ENCODE data around the gene KCNT1. TPM values are rescaled to one million over a fixed set of nuclear protein-coding genes. Genes with fewer than 3 reads are reported as not detected.

Gene KCNT1
- polyA plus RNA-seq, 2 of the 4 experiments (the other 2 are of a cell fraction), result not detected

DNA sequence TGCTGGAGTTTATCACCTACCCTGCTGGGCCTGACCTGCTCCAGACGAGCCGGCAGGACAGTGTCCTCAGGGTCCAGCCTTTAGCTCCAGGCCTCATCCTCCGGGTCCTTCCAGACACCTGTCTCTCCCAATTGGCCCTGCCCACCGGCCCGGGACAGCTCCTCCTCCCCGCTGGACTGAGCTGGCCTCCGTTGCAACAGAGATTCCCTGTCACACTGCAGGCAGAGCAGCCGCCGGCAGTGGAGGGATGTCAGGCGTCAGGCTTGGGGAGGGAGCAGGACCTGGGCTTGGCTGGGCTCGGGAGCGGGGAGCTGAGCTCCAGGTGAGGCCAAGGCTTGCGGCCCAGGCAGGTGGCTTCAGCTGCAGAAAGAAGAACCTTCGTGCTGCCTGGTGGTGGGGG lies 1.7 kb downstream of the KCNT1 start:
- ATAC-seq (no peak), FAIRE-seq (no peak)

DNA sequence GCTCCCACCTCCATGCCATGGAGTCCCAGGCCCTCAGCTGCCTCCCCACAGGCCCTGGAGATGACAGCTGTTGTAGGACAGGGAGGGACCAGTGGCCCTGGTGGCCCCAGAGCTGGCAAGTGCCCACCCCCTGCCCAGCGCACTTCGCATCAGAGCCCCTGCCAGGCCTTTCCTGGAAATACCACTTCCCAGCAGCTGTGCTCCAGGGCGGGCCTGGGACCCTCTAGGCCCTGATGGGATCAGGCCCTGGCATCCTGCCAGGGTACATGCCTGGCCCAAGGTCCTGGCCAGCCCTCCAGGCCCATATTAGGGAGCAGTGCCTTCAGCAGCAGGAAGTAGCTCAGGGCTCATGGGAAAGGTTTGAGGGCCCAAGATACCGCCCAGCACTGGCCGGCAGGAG lies 2.5 kb downstream of the KCNT1 start:
- ChIA-PET CTCF (interaction anchor here (0.7 to 1.8 kb wide), 6 partner anchors 11 to 434 kb away, joined by 3 to 7 read pairs (median 3); no protein-coding TSS in a partner anchor), POLR2A (no interaction called here)
- no peak for ATAC-seq
- H3K4me3 ChIP-seq, result no peak overlapping the region
- TF ChIP-seq RARB (CRISPR knock-in tag; IDR thresholded peaks at IDR 0.05) (no peak), NPAS2 (CRISPR knock-in tag; IDR thresholded peaks at IDR 0.05; ENCODE audit: borderline replicate concordance) (no peak), SMC3 (IDR thresholded peaks at IDR 0.05) (no peak), POLR2A (IDR thresholded peaks at IDR 0.05; ENCODE audit: low read length) (no peak), FOXS1 (CRISPR knock-in tag; IDR thresholded peaks at IDR 0.05) (no peak), CHD4 (IDR thresholded peaks at IDR 0.05; ENCODE audit: borderline replicate concordance) (no peak), EP300 (IDR thresholded peaks at IDR 0.05) (no peak)
- TF ChIP-seq, protein P1, sequence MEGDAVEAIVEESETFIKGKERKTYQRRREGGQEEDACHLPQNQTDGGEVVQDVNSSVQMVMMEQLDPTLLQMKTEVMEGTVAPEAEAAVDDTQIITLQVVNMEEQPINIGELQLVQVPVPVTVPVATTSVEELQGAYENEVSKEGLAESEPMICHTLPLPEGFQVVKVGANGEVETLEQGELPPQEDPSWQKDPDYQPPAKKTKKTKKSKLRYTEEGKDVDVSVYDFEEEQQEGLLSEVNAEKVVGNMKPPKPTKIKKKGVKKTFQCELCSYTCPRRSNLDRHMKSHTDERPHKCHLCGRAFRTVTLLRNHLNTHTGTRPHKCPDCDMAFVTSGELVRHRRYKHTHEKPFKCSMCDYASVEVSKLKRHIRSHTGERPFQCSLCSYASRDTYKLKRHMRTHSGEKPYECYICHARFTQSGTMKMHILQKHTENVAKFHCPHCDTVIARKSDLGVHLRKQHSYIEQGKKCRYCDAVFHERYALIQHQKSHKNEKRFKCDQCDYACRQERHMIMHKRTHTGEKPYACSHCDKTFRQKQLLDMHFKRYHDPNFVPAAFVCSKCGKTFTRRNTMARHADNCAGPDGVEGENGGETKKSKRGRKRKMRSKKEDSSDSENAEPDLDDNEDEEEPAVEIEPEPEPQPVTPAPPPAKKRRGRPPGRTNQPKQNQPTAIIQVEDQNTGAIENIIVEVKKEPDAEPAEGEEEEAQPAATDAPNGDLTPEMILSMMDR (IDR thresholded peaks at IDR 0.05), result no peak
- H3K4me1 ChIP-seq, result peaks cover 9% of the 10 kb centered on the region; the same call in 2 of the 3 replicates
- DNase-seq (ENCODE audit: low read depth in 1 of 2, low spot score in 1 of 2), result no peak
- no peak overlapping the region for H3K4me2 ChIP-seq
- FAIRE-seq, result no peak
- 89% methylated on average over 5 of the region's 5 CpGs for WGBS (ENCODE audit: missing lambda C conversion rate)
- no peak overlapping the region for H3K27ac ChIP-seq
- no peaks in the 10 kb centered on the region for H3K9me3 ChIP-seq

More for the DNA sequence above, 1.7 kb downstream of the KCNT1 start:
- DNase-seq (ENCODE audit: low read depth in 1 of 2, low spot score in 1 of 2), result no peak
- no peak overlapping the region for H3K27ac ChIP-seq
- CTCF ChIA-PET, result interaction anchor here (0.8 to 2.0 kb wide), 7 partner anchors 10 to 107 kb away, joined by 3 to 7 read pairs (median 4); no protein-coding TSS in a partner anchor
- POLR2A ChIA-PET, result no interaction called here
- 41% methylated on average over 13 of the region's 14 CpGs for WGBS (ENCODE audit: missing lambda C conversion rate)
- no peaks in the 10 kb centered on the region for H3K9me3 ChIP-seq
- H3K4me1 ChIP-seq, result peaks cover 9% of the 10 kb centered on the region; the same call in 2 of the 3 replicates
- TF ChIP-seq, protein P2, sequence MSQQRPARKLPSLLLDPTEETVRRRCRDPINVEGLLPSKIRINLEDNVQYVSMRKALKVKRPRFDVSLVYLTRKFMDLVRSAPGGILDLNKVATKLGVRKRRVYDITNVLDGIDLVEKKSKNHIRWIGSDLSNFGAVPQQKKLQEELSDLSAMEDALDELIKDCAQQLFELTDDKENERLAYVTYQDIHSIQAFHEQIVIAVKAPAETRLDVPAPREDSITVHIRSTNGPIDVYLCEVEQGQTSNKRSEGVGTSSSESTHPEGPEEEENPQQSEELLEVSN (IDR thresholded peaks at IDR 0.05; ENCODE audit: borderline replicate concordance, low read depth), result no peak
- H3K4me3 ChIP-seq, result no peak overlapping the region
- no peak overlapping the region for H3K4me2 ChIP-seq

DNA sequence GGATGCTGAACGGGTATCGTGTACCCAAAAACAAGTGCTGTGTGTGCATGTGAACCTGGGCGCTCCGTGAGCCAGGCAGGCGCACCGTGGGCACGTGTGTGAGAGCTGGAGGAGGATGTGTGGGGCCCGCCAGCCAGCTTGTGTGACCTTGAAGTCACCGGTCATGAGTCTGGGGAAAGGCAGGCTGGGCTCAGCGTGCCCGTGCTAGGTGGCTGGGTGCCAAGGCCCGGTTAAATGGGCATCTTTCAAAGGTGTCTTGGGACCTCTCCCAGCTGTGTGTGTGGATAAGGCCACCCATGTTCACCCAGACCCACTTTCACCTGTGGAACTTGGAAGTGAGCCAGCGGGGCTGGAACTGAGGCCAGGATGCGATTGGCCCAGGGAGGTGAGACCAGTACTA lies 3.4 kb downstream of the KCNT1 start:
- no peak for TF ChIP-seq JUN (IDR thresholded peaks at IDR 0.05)
- TF ChIP-seq NPAS2 (CRISPR knock-in tag; IDR thresholded peaks at IDR 0.05; ENCODE audit: borderline replicate concordance), result no peak
- TF ChIP-seq GATA3 (IDR thresholded peaks at IDR 0.05; ENCODE audit: borderline replicate concordance), result no peak
- TF ChIP-seq ZC3H11A (IDR thresholded peaks at IDR 0.05), result no peak
- TF ChIP-seq, protein P3, sequence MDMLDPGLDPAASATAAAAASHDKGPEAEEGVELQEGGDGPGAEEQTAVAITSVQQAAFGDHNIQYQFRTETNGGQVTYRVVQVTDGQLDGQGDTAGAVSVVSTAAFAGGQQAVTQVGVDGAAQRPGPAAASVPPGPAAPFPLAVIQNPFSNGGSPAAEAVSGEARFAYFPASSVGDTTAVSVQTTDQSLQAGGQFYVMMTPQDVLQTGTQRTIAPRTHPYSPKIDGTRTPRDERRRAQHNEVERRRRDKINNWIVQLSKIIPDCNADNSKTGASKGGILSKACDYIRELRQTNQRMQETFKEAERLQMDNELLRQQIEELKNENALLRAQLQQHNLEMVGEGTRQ (IDR thresholded peaks at IDR 0.05), result no peak
- TF ChIP-seq FOSL2 (IDR thresholded peaks at IDR 0.05), result no peak
- TF ChIP-seq FOSL2 (CRISPR knock-in tag; IDR thresholded peaks at IDR 0.05), result no peak
- TF ChIP-seq, protein P4, sequence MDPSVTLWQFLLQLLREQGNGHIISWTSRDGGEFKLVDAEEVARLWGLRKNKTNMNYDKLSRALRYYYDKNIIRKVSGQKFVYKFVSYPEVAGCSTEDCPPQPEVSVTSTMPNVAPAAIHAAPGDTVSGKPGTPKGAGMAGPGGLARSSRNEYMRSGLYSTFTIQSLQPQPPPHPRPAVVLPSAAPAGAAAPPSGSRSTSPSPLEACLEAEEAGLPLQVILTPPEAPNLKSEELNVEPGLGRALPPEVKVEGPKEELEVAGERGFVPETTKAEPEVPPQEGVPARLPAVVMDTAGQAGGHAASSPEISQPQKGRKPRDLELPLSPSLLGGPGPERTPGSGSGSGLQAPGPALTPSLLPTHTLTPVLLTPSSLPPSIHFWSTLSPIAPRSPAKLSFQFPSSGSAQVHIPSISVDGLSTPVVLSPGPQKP (IDR thresholded peaks at IDR 0.05; ENCODE audit: low read depth, low read length), result no peak
- H3K4me1 ChIP-seq, result peaks cover 8% of the 10 kb centered on the region; the same call in 2 of the 3 replicates
- CTCF ChIA-PET, result interaction anchor here (0.8 to 2.8 kb wide), 6 partner anchors 10 to 433 kb away, joined by 3 to 7 read pairs (median 4); no protein-coding TSS in a partner anchor
- H3K4me3 ChIP-seq, result no peak overlapping the region
- 32% methylated on average over 8 of the region's 14 CpGs for whole genome bisulfite sequencing (ENCODE audit: missing lambda C conversion rate)
- H3K27ac ChIP-seq, result no peak overlapping the region
- DNase-seq (ENCODE audit: low read depth in 1 of 2, low spot score in 1 of 2) (no peak), ATAC-seq (no peak), FAIRE-seq (no peak)
- no peak overlapping the region for H3K4me2 ChIP-seq
- POLR2A ChIA-PET, result no interaction called here
- H3K9me3 ChIP-seq, result no peaks in the 10 kb centered on the region

- CTCF ChIA-PET, result interaction anchor here (0.9 to 2.8 kb wide), 7 partner anchors 9 to 203 kb away, joined by 3 to 7 read pairs (median 3); no protein-coding TSS in a partner anchor
- POLR2A ChIA-PET, result no interaction called here
- Histone ChIP-seq H3K27ac (no peak overlapping the region), H3K4me3 (no peak overlapping the region), H3K9me3 (no peaks in the 10 kb centered on the region), H3K4me1 (peaks cover 4% of the 10 kb centered on the region; the same call in 1 of the 3 replicates), H3K4me2 (no peak overlapping the region)
- ATAC-seq, result no peak
- FAIRE-seq, result no peak
- 58% methylated on average over 9 of the region's 9 CpGs for WGBS (ENCODE audit: missing lambda C conversion rate)
- TF ChIP-seq, protein P1 (IDR thresholded peaks at IDR 0.05), result no peak
- TF ChIP-seq RFX5 (IDR thresholded peaks at IDR 0.05), result no peak
- TF ChIP-seq, protein P5, sequence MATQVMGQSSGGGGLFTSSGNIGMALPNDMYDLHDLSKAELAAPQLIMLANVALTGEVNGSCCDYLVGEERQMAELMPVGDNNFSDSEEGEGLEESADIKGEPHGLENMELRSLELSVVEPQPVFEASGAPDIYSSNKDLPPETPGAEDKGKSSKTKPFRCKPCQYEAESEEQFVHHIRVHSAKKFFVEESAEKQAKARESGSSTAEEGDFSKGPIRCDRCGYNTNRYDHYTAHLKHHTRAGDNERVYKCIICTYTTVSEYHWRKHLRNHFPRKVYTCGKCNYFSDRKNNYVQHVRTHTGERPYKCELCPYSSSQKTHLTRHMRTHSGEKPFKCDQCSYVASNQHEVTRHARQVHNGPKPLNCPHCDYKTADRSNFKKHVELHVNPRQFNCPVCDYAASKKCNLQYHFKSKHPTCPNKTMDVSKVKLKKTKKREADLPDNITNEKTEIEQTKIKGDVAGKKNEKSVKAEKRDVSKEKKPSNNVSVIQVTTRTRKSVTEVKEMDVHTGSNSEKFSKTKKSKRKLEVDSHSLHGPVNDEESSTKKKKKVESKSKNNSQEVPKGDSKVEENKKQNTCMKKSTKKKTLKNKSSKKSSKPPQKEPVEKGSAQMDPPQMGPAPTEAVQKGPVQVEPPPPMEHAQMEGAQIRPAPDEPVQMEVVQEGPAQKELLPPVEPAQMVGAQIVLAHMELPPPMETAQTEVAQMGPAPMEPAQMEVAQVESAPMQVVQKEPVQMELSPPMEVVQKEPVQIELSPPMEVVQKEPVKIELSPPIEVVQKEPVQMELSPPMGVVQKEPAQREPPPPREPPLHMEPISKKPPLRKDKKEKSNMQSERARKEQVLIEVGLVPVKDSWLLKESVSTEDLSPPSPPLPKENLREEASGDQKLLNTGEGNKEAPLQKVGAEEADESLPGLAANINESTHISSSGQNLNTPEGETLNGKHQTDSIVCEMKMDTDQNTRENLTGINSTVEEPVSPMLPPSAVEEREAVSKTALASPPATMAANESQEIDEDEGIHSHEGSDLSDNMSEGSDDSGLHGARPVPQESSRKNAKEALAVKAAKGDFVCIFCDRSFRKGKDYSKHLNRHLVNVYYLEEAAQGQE (IDR thresholded peaks at IDR 0.05), result no peak
- no peak for TF ChIP-seq POLR2A (IDR thresholded peaks at IDR 0.05; ENCODE audit: low read length)
- DNase-seq (ENCODE audit: low read depth in 1 of 2, low spot score in 1 of 2), result no peak
These were observed 4.3 kb downstream of the KCNT1 start for GRCh38 chr9:135706288-135706687.
